ENCODE results near the gene PCNX4. TPM values are rescaled to one million over a fixed set of nuclear protein-coding genes. Genes with fewer than 3 reads are reported as not detected.
"Not testable (repeated sequence)": the region's sequence is repeated elsewhere in the genome, so short reads cannot be mapped to it uniquely, and the experiment has no call there.

The PCNX4 gene
- total RNA-seq, 1 experiment from 2014 or later = 64.0 TPM

- no TSS peak for BruUV-seq (replicated peaks)
- intact Hi-C loops (cut with micrococcal nuclease; ENCODE audit: unreplicated experiment) = no loop called here
- H3K4me1 ChIP-seq (ENCODE audit: insufficient read depth, low read length, poor library complexity, severe bottlenecking) = no peaks in the 10 kb centered on the region
- no peak overlapping the region for H3K27ac ChIP-seq (ENCODE audit: low read depth, low read length, poor library complexity, severe bottlenecking)
- H3K36me3 ChIP-seq (ENCODE audit: insufficient read depth, low read length, poor library complexity, severe bottlenecking) = peaks cover 15% of the 10 kb centered on the region
- H3K9me3 ChIP-seq (ENCODE audit: low read depth, low read length, poor library complexity, severe bottlenecking) = no peaks in the 10 kb centered on the region
- CTCF ChIA-PET = no interaction called here
- no peaks in the 10 kb centered on the region for H3K27me3 ChIP-seq (replicated peaks; ENCODE audit: insufficient read depth, low read depth, low read length, poor library complexity)
- TF ChIP-seq CTCF (conservative IDR thresholded peaks at IDR 0.05; ENCODE audit: low read depth, low read length) (no peak), EZH2 (IDR thresholded peaks at IDR 0.05; ENCODE audit: borderline replicate concordance, low read depth, low read length, poor library complexity, severe bottlenecking) (no peak)
- no peak overlapping the region for H3K4me3 ChIP-seq (ENCODE audit: low read depth, low read length, poor library complexity, severe bottlenecking)
- POLR2A ChIA-PET (ENCODE audit: low non-redundant PET) = no interaction called here
- DNase-seq (ENCODE audit: low spot score) = no peak
Measured at GRCh38 chr14:60097974-60098373, 6.3 kb downstream of the PCNX4 start.

GRCh38 chr14:60099855-60100254 lies 8.1 kb downstream of the PCNX4 start:
- H3K4me3 ChIP-seq (ENCODE audit: low read depth, low read length, poor library complexity, severe bottlenecking); H3K4me1 ChIP-seq (ENCODE audit: insufficient read depth, low read length, poor library complexity, severe bottlenecking); H3K27me3 ChIP-seq (replicated peaks; ENCODE audit: insufficient read depth, low read depth, low read length, poor library complexity); POLR2A ChIA-PET (ENCODE audit: low non-redundant PET); CTCF ChIA-PET; H3K9me3 ChIP-seq (ENCODE audit: low read depth, low read length, poor library complexity, severe bottlenecking); BruUV-seq (replicated peaks); DNase-seq (ENCODE audit: low spot score); intact Hi-C loops (cut with micrococcal nuclease; ENCODE audit: unreplicated experiment); H3K27ac ChIP-seq (ENCODE audit: low read depth, low read length, poor library complexity, severe bottlenecking): not testable (repeated sequence)
- H3K36me3 ChIP-seq (ENCODE audit: insufficient read depth, low read length, poor library complexity, severe bottlenecking) = peaks cover 15% of the 10 kb centered on the region

GRCh38 chr14:60101786-60102185 lies 10.1 kb downstream of the PCNX4 start:
- Histone ChIP-seq H3K4me3 (ENCODE audit: low read depth, low read length, poor library complexity, severe bottlenecking) (no peak overlapping the region), H3K36me3 (ENCODE audit: insufficient read depth, low read length, poor library complexity, severe bottlenecking) (peaks cover 13% of the 10 kb centered on the region), H3K27ac (ENCODE audit: low read depth, low read length, poor library complexity, severe bottlenecking) (no peak overlapping the region), H3K4me1 (ENCODE audit: insufficient read depth, low read length, poor library complexity, severe bottlenecking) (no peaks in the 10 kb centered on the region), H3K9me3 (ENCODE audit: low read depth, low read length, poor library complexity, severe bottlenecking) (no peaks in the 10 kb centered on the region), H3K27me3 (replicated peaks; ENCODE audit: insufficient read depth, low read depth, low read length, poor library complexity) (no peaks in the 10 kb centered on the region)
- intact Hi-C loops (cut with micrococcal nuclease; ENCODE audit: unreplicated experiment) = no loop called here
- ChIA-PET POLR2A (ENCODE audit: low non-redundant PET) (no interaction called here), CTCF (no interaction called here)
- TF ChIP-seq CTCF (conservative IDR thresholded peaks at IDR 0.05; ENCODE audit: low read depth, low read length) = no peak
- TF ChIP-seq EZH2 (IDR thresholded peaks at IDR 0.05; ENCODE audit: borderline replicate concordance, low read depth, low read length, poor library complexity, severe bottlenecking) = no peak
- DNase-seq (ENCODE audit: low spot score) = no peak
- no TSS peak for BruUV-seq (replicated peaks)

- POLR2A ChIA-PET (ENCODE audit: low non-redundant PET) = no interaction called here
- intact Hi-C loops (cut with micrococcal nuclease; ENCODE audit: unreplicated experiment) = no loop called here
- no peaks in the 10 kb centered on the region for H3K27me3 ChIP-seq (replicated peaks; ENCODE audit: insufficient read depth, low read depth, low read length, poor library complexity)
- no peak overlapping the region for H3K27ac ChIP-seq (ENCODE audit: low read depth, low read length, poor library complexity, severe bottlenecking)
- H3K9me3 ChIP-seq (ENCODE audit: low read depth, low read length, poor library complexity, severe bottlenecking) = no peaks in the 10 kb centered on the region
- H3K4me1 ChIP-seq (ENCODE audit: insufficient read depth, low read length, poor library complexity, severe bottlenecking) = no peaks in the 10 kb centered on the region
- TF ChIP-seq EZH2 (IDR thresholded peaks at IDR 0.05; ENCODE audit: borderline replicate concordance, low read depth, low read length, poor library complexity, severe bottlenecking) (no peak), CTCF (conservative IDR thresholded peaks at IDR 0.05; ENCODE audit: low read depth, low read length) (no peak)
- H3K4me3 ChIP-seq (ENCODE audit: low read depth, low read length, poor library complexity, severe bottlenecking) = no peak overlapping the region
- BruUV-seq (replicated peaks) = no TSS peak
- CTCF ChIA-PET = no interaction called here
- peaks cover 7% of the 10 kb centered on the region for H3K36me3 ChIP-seq (ENCODE audit: insufficient read depth, low read length, poor library complexity, severe bottlenecking)
- no peak for DNase-seq (ENCODE audit: low spot score)
Measured at GRCh38 chr14:60102389-60102788, 10.7 kb downstream of the PCNX4 start.

All from A673 (cell line).